ENCODE results near the gene NMNAT2.
A peak's percentile ranks its signal among the peaks of the same experiment; 100 is the strongest.

NMNAT2 gene

DNA sequence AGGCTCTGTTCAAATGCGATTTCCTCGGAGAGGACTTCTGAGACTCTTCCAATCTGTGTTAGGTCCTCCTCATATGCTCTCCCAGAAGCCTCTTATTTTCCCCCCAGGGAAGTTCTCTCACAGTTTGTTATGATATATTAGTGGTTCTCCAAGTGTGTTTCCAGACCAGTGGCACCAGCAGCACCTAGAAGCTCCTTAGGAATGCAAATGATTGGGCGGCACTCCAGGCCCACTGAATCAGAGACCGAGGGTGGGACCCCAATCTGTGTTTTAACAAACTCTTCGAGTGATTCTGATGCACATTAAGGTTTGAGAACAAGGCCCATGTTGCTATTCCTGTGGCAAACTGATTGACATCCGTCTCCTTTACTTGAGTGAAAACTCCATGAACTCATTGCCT is 63.0 kb downstream of the NMNAT2 start:
- no peak overlapping the region for H3K4me3 ChIP-seq (ENCODE audit: low read depth, low read length)

DNA sequence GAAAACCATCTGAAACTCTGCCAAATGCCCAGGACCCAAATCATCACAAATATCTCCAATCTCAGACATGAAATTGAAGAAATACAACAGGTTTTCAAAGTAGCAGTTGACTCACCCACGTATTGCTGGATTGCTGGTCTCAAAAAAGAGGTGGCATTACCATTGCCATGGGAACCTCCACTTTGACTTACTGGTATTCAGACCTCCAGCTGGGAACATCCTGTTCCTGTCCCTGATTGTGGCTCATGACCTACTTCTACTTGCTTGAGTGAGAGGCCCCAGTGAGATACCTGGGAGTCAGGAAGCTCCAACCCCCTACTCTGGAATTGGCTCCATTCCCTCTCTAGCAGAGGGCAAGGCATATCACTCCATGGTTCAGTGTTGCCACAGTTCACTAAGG is 64.6 kb downstream of the NMNAT2 start:
- no peak overlapping the region for H3K4me3 ChIP-seq (ENCODE audit: low read depth, low read length)
- no peak for DNase-seq (ENCODE audit: low read depth)
- TF ChIP-seq, protein P1, sequence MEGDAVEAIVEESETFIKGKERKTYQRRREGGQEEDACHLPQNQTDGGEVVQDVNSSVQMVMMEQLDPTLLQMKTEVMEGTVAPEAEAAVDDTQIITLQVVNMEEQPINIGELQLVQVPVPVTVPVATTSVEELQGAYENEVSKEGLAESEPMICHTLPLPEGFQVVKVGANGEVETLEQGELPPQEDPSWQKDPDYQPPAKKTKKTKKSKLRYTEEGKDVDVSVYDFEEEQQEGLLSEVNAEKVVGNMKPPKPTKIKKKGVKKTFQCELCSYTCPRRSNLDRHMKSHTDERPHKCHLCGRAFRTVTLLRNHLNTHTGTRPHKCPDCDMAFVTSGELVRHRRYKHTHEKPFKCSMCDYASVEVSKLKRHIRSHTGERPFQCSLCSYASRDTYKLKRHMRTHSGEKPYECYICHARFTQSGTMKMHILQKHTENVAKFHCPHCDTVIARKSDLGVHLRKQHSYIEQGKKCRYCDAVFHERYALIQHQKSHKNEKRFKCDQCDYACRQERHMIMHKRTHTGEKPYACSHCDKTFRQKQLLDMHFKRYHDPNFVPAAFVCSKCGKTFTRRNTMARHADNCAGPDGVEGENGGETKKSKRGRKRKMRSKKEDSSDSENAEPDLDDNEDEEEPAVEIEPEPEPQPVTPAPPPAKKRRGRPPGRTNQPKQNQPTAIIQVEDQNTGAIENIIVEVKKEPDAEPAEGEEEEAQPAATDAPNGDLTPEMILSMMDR (IDR thresholded peaks at IDR 0.05; ENCODE audit: low read depth, low read length), result no peak
- TF ChIP-seq, protein P2, sequence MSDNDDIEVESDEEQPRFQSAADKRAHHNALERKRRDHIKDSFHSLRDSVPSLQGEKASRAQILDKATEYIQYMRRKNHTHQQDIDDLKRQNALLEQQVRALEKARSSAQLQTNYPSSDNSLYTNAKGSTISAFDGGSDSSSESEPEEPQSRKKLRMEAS (IDR thresholded peaks at IDR 0.05; ENCODE audit: low read depth, low read length), result no peak
- TF ChIP-seq MYC (IDR thresholded peaks at IDR 0.05; ENCODE audit: low read depth, low read length) (no peak), POLR2A (IDR thresholded peaks at IDR 0.05; ENCODE audit: extremely low read depth, insufficient read length) (no peak)

More for the DNA sequence above, 63.0 kb downstream of the NMNAT2 start:
- TF ChIP-seq, protein P1 (IDR thresholded peaks at IDR 0.05; ENCODE audit: low read depth, low read length), result no peak
- no peak for TF ChIP-seq POLR2A (IDR thresholded peaks at IDR 0.05; ENCODE audit: extremely low read depth, insufficient read length)
- no peak for TF ChIP-seq MYC (IDR thresholded peaks at IDR 0.05; ENCODE audit: low read depth, low read length)
- TF ChIP-seq, protein P2 (IDR thresholded peaks at IDR 0.05; ENCODE audit: low read depth, low read length), result no peak
- no peak for DNase-seq (ENCODE audit: low read depth)

DNA sequence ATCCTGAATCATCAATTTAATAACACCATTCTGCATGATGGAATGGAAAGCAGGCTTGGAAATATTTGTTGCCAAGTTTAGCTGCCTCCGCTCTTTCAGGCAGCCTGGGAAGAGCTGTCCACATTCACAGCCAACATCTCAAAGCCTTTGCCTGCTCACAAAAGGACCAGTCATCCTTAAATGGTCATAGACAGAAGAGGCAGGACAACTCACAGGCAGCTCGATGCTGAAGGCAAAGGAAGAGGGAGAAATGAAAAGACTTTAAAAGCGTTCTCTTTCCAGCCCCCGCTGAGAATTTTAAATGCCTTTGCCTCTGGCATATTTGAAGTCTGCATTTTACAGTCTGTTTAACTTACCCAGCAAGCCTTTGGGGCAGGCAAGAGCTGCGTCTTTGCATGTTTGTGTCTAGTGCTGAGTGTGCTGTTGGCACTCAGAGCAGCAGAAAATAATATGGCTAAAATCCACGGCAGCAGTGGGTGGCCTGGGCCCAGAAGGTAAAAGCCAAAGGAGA is 68.9 kb downstream of the NMNAT2 start:
- TF ChIP-seq, protein P2 (IDR thresholded peaks at IDR 0.05; ENCODE audit: low read depth, low read length), result no peak
- no peak for TF ChIP-seq POLR2A (IDR thresholded peaks at IDR 0.05; ENCODE audit: extremely low read depth, insufficient read length)
- no peak for TF ChIP-seq MYC (IDR thresholded peaks at IDR 0.05; ENCODE audit: low read depth, low read length)
- TF ChIP-seq, protein P1 (IDR thresholded peaks at IDR 0.05; ENCODE audit: low read depth, low read length), result no peak
- no peak for DNase-seq (ENCODE audit: low read depth)
- H3K4me3 ChIP-seq (ENCODE audit: low read depth, low read length), result no peak overlapping the region

DNA sequence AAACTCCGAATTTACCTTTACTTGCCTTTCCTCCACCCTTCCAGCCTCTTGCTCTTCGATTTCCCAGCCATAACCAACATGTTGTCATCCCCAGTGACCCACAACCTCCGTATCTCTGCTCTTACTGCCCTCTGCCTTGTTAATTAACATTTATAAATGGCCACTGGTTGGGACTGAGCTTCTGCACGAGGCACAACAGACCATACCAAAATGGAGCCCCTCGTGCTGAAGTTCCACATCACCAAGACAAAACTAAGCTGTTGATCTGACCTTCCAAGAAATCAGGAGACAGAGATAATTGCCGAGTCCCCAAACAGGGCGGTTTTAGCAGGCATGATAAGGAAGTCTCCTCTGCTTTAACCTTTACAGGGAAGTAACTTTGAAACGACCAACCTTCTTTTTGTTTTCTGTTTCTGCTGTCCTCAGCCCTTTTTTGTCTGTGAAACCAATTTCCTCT is 71.9 kb downstream of the NMNAT2 start:
- peak; percentile 14 for DNase-seq (ENCODE audit: low read depth)
- no peak for TF ChIP-seq MYC (IDR thresholded peaks at IDR 0.05; ENCODE audit: low read depth, low read length)
- TF ChIP-seq, protein P1 (IDR thresholded peaks at IDR 0.05; ENCODE audit: low read depth, low read length), result no peak
- TF ChIP-seq, protein P2 (IDR thresholded peaks at IDR 0.05; ENCODE audit: low read depth, low read length), result no peak
- no peak for TF ChIP-seq POLR2A (IDR thresholded peaks at IDR 0.05; ENCODE audit: extremely low read depth, insufficient read length)
- no peak overlapping the region for H3K4me3 ChIP-seq (ENCODE audit: low read depth, low read length)

DNA sequence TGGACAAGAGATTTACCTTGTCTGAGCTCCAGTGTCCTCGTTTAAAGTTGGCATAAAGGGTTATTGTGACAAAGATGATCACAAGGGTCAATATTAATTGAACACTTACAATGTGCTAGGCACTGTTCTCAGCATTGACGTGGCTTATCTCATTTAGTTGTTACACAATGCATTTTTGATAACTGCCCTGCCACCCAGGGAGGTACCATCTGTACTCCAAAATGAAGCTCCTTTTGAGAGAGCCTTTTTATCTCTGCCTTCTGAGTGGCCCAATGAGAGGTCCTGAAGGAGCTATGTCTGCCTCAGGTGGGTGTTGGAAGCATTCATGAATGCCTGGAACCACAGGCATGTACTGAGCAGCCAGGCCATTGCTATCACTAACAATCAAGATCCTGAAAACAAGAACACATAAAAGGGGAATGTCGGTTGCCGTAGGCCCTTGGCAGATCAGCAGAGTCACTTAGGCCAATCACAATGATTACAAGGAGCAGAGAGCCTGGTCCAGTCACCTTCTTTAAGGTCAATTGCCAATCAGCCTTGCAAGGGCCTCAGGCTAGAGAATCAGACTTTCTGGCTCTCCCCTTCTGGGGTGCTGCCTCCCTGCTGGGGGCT is 78.5 kb downstream of the NMNAT2 start:
- H3K4me3 ChIP-seq (ENCODE audit: low read depth, low read length), result no peak overlapping the region
- TF ChIP-seq MYC (IDR thresholded peaks at IDR 0.05; ENCODE audit: low read depth, low read length), result no peak
- TF ChIP-seq, protein P1 (IDR thresholded peaks at IDR 0.05; ENCODE audit: low read depth, low read length), result no peak
- no peak for DNase-seq (ENCODE audit: low read depth)
